ENCODE results near the gene SVBP. TPM values are rescaled to one million over a fixed set of nuclear protein-coding genes. Genes with fewer than 3 reads are reported as not detected.

SVBP gene
- total and polyA plus RNA-seq, 2 of the 8 experiments (the other 6 are each of a cell fraction or from before 2014, with no cell fraction given), result 29.7 to 30.2 TPM

GRCh38 chr1:42849944-42850343, 32.7 kb upstream of the SVBP start:
- FAIRE-seq, result no peak
- CTCF ChIA-PET (ENCODE audit: partially characterized antibody), result interaction anchor here (1.5 kb wide), 1 partner anchor 38 kb away, joined by 3 read pairs; no protein-coding TSS in a partner anchor

More at GRCh38 chr1:42849944-42850343, 32.7 kb upstream of the SVBP start:
- H2AFZ ChIP-seq (ENCODE audit: low read length), result no peak overlapping the region
- peaks cover 0 to 9% of the 10 kb centered on the region in 2 experiments for H4K20me1 ChIP-seq (replicated peaks in 1 of 2; ENCODE audit: control insufficient read depth in 1 of 2, insufficient read depth in 2 of 2, low read length in 2 of 2)
- H4K5ac ChIP-seq (ENCODE audit: insufficient read length, low read depth, low read length), result no peak overlapping the region
- H3K79me2 ChIP-seq (ENCODE audit: control insufficient read depth in 1 of 2, insufficient read depth in 2 of 2, low read length in 2 of 2), result peaks cover 11 to 22% of the 10 kb centered on the region in 2 experiments; a peak in 3 of 4 replicates
- H3K4me1 ChIP-seq (replicated peaks in 1 of 4; ENCODE audit: control insufficient read depth in 3 of 4, insufficient read depth in 4 of 4, low read length in 3 of 4), result peaks cover 2 to 9% (median 5%) of the 10 kb centered on the region in 4 experiments; a peak in 6 of 7 replicates
- peaks cover 12% of the 10 kb centered on the region for H3K23me2 ChIP-seq (ENCODE audit: low read depth, low read length)
- H3K56ac ChIP-seq (replicated peaks; ENCODE audit: insufficient read length, low read depth, low read length), result no peak overlapping the region
- no peak overlapping the region for H3K18ac ChIP-seq (ENCODE audit: extremely low read depth, low read length)
- H3K9ac ChIP-seq (replicated peaks in 1 of 4; ENCODE audit: extremely low read depth in 1 of 4, low read depth in 3 of 4, low read length in 3 of 4), result no peak overlapping the region
- H3K4me3 ChIP-seq (ENCODE audit: extremely low read depth in 1 of 4, insufficient read depth in 2 of 4, low read depth in 3 of 4, low read length in 4 of 4), result no peak overlapping the region
- H3K79me1 ChIP-seq (ENCODE audit: low read depth, low read length), result peaks cover 10% of the 10 kb centered on the region
- no peak for DNase-seq (ENCODE audit: low read depth in 1 of 2, low spot score in 2 of 2)
- no peaks in the 10 kb centered on the region for H3K27me3 ChIP-seq (replicated peaks in 1 of 4; ENCODE audit: control insufficient read depth in 3 of 4, extremely low read depth in 1 of 4, insufficient read depth in 3 of 4, low read length in 3 of 4)
- no peak overlapping the region for H3K4me2 ChIP-seq (ENCODE audit: insufficient read depth in 1 of 2, low read depth in 2 of 2, low read length in 2 of 2)
- no peak overlapping the region for H2BK120ac ChIP-seq (replicated peaks; ENCODE audit: low read depth, low read length)
- H3K27ac ChIP-seq (ENCODE audit: low read depth, low read length), result no peak overlapping the region
- H2AK5ac ChIP-seq (ENCODE audit: low read depth, low read length), result no peak overlapping the region
- 92% methylated on average over 5 of the region's 5 CpGs; no CpG with 5 or more reads in 1 of the 2 experiments for WGBS, 2 experiments (ENCODE audit: extremely low coverage in 1 of 2, insufficient coverage in 1 of 2, insufficient read length in 1 of 2, insufficient replicate concordance in 2 of 2, low coverage in 1 of 2, low lambda C conversion rate in 2 of 2, missing lambda C conversion rate in 1 of 2)
- H4K91ac ChIP-seq (replicated peaks; ENCODE audit: insufficient read length, low read length), result no peak overlapping the region
- peaks cover 10 to 37% (median 24%) of the 10 kb centered on the region in 4 experiments; a peak in 6 of 8 replicates for H3K36me3 ChIP-seq (ENCODE audit: control insufficient read depth in 2 of 4, insufficient read depth in 4 of 4, low read length in 3 of 4)
- H3K14ac ChIP-seq (ENCODE audit: insufficient read length), result no peak overlapping the region
- no peak overlapping the region for H3K23ac ChIP-seq (ENCODE audit: insufficient read length)
- H4K8ac ChIP-seq (ENCODE audit: extremely low read depth, insufficient read depth, low read length), result no peak overlapping the region
- no peak overlapping the region; the same call in 1 of the 2 replicates for H2BK5ac ChIP-seq (ENCODE audit: low read depth, low read length)
- POLR2A ChIA-PET (ENCODE audit: partially characterized antibody), result interaction anchor here (1.4 kb wide), 1 partner anchor 347 kb away, joined by 3 read pairs; no protein-coding TSS in a partner anchor
- H3K4ac ChIP-seq (replicated peaks; ENCODE audit: insufficient read length, low read depth, low read length), result no peak overlapping the region
- TF ChIP-seq TAF7 (optimal IDR thresholded peaks at IDR 0.05; ENCODE audit: borderline replicate concordance, low read depth, low read length) (no peak), RAD21 (IDR thresholded peaks at IDR 0.05 in 1 of 2, conservative IDR thresholded peaks at IDR 0.05 in 1 of 2; ENCODE audit: low read depth in 2 of 2, low read length in 2 of 2) (no peak), BCL11A (IDR thresholded peaks at IDR 0.05; ENCODE audit: low read depth in 2 of 2, low read length in 2 of 2) (no peak), GTF2F1 (IDR thresholded peaks at IDR 0.05; ENCODE audit: borderline replicate concordance, low read depth, low read length) (no peak), ASH2L (IDR thresholded peaks at IDR 0.05; ENCODE audit: low read length) (no peak), KDM5A (IDR thresholded peaks at IDR 0.05; ENCODE audit: low read length) (no peak), CTBP2 (IDR thresholded peaks at IDR 0.05; ENCODE audit: borderline replicate concordance, insufficient read depth, insufficient read length, low read length) (no peak), POLR2A (IDR thresholded peaks at IDR 0.05; ENCODE audit: control extremely low read depth in 1 of 2, low read depth in 2 of 2, low read length in 2 of 2) (no peak), EGR1 (IDR thresholded peaks at IDR 0.05; ENCODE audit: borderline replicate concordance, low read depth, low read length) (no peak), BACH1 (IDR thresholded peaks at IDR 0.05; ENCODE audit: low read length) (no peak), TCF12 (IDR thresholded peaks at IDR 0.05; ENCODE audit: low read depth, low read length) (no peak)
- no peak overlapping the region for H2BK12ac ChIP-seq (ENCODE audit: low read depth, low read length)
- H2BK20ac ChIP-seq (ENCODE audit: low read length), result no peak overlapping the region
- no peak overlapping the region for H2BK15ac ChIP-seq (ENCODE audit: low read length)
- peaks cover 0 to 8% of the 10 kb centered on the region in 2 experiments; a peak in 2 of 4 replicates for H3K9me3 ChIP-seq (ENCODE audit: insufficient read depth in 2 of 2, low read depth in 1 of 2, low read length in 1 of 2)

All from H1 (cell line).